ENCODE data around the gene TFB2M.
"Not testable (repeated sequence)": the region's sequence is repeated elsewhere in the genome, so short reads cannot be mapped to it uniquely, and the experiment has no call there.

The TFB2M gene

DNA sequence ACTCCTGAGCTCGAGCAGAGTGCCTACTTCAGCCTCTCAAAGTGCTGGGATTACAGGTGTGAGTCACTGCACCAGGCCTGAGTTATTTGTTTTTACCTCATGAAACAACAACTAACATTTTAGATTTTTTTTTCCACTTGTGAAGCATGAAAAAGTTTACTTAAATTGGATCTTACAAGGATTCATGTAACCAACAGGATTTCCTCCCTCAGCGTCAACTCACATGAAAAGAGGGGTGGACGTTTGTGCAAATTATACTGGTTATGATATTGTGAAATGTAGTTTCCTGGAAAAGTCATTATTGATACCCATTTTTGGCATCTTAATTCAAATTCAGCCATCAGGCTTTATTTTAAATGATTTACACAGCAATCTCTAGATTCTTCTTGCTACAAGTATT, 6.7 kb upstream of the TFB2M start:
- Mint-ChIP-seq H3K4me3 (peak overlapping the region; percentile 62), H3K4me1 (ENCODE audit: low read depth) (peaks cover 79% of the 10 kb centered on the region), H3K36me3 (ENCODE audit: low read depth) (peaks cover 26% of the 10 kb centered on the region), H3K9me3 (no peaks in the 10 kb centered on the region), H3K27ac (peak overlapping the region; percentile 40), H3K27me3 (no peaks in the 10 kb centered on the region)

DNA sequence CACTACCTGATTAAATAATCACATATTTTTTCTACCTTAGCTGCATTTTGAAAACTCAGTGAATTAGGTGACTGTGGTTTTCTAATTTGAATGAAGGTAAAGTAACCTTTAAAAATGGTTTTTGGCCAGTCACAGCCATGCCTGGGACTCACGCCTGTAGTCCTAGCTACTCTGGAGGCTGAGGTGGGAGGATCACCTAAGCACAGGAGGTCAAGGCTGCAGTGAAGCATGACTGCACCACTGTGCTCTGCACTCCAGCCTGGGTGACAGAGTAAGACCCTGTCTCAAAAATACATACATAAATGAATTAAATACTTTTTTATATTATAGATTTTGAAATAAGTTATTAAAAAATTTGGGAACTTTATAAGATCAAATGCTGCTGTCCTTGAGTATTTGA, 5.9 kb upstream of the TFB2M start:
- H3K4me1 Mint-ChIP-seq (ENCODE audit: low read depth): peaks cover 77% of the 10 kb centered on the region
- no peaks in the 10 kb centered on the region for H3K9me3 Mint-ChIP-seq
- peaks cover 21% of the 10 kb centered on the region for H3K36me3 Mint-ChIP-seq (ENCODE audit: low read depth)
- H3K4me3 Mint-ChIP-seq: peak overlapping the region; percentile 24
- H3K27ac Mint-ChIP-seq: peak overlapping the region; percentile 89
- H3K27me3 Mint-ChIP-seq: no peaks in the 10 kb centered on the region

DNA sequence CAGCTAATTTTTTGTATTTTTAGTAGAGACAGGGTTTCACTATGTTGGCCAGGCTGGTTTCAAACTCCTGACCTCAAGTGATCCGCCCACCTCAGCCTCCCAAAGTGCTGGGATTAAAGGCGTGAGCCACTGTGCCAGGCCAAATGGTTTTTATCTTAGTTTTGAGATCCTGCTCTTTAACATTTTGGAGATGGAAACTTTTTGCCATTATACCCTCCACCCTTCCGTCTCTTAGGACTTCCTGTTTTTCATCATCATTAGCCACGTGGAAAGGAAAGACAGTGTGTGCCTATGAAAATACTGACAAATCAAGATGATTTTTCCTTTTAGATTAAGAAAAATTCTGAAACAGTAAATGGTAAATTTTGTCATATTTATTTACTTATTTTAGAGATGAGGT, 5.2 kb upstream of the TFB2M start:
- Mint-ChIP-seq H3K27ac (peak overlapping the region; percentile 89), H3K4me3 (peak overlapping the region; percentile 24), H3K4me1 (ENCODE audit: low read depth) (peaks cover 70% of the 10 kb centered on the region), H3K36me3 (ENCODE audit: low read depth) (peaks cover 19% of the 10 kb centered on the region)
- not testable (repeated sequence) for H3K9me3 Mint-ChIP-seq, H3K27me3 Mint-ChIP-seq

DNA sequence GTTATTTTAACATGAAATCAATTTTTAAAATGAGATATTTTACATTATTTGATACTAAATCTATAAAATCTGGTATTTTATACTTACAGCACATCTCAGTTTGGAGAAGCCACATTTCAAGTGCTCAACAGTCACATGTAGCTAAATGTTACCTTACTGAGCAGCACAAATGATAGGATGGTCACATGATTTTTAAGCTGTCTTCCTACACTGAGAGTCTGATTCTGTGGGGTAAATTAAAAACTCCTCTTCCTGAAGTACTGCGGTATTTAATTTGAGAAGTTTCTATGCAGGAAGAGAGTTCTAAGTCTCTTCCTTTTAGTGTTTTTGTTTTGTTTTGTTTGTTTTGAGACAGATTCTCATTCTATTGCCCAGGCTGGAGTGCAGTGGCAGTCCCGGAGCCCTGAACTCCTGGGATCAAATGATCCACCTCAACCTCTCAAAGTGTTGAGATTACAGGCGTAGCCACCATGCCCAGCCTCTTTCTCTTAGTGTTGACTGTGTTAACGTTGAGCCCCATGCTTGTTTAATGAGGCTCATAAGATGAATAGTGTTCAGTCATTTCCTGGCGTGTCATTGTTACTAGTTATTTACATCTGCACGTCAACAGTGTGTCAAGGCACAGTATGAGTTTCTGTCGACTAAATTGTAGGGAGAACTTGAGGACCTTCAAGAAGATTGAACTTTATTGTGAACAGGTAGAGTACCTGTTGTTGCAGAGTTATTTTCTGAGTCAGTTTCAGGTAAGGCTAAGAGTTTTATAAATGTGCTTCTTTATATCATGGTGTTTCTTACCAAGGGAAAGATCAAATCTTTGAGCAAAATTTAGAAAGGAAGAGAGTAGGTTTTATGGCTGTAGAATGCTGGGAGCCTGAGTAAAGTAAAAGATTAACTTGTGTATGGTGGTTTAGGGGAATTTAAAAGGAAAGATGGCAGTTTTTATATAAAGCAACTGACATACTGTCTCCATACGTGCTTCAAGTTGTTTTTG, 3.5 kb upstream of the TFB2M start:
- H3K27ac Mint-ChIP-seq: peak overlapping the region; percentile 89
- peak overlapping the region; percentile 79 for H3K4me3 Mint-ChIP-seq
- peaks cover 16% of the 10 kb centered on the region for H3K36me3 Mint-ChIP-seq (ENCODE audit: low read depth)
- H3K27me3 Mint-ChIP-seq: no peaks in the 10 kb centered on the region
- peaks cover 69% of the 10 kb centered on the region for H3K4me1 Mint-ChIP-seq (ENCODE audit: low read depth)
- no peaks in the 10 kb centered on the region for H3K9me3 Mint-ChIP-seq

DNA sequence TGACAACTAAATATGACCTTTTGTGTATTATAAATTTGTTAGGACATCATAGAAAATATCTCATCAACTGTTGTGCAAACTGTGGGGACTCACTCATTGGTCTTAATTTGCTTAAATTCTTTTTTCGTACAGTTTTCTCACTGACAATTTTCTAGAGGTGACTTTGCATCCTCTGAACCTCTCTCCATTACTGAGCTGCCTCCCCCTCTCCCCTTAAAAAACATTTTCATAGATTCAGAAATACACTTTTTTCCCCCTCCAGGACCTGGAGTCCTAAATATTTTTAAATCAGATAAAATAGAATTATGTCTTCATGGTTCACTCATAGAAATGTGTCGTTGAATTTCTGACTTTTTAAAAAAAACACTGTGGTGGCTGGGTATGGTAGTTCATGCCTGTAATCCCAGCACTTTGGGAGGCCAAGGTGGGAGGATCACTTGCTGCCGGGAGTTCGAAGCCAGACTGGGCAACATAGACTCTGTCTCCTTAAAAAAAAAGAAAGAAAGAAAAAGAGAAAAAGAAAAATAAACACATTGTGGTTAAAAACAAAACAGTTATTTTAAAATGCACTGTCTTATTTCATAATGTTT, 1.7 kb upstream of the TFB2M start:
- peak overlapping the region; percentile 99 for H3K4me3 Mint-ChIP-seq
- no peaks in the 10 kb centered on the region for H3K9me3 Mint-ChIP-seq
- H3K27me3 Mint-ChIP-seq: no peaks in the 10 kb centered on the region
- H3K27ac Mint-ChIP-seq: peak overlapping the region; percentile 97
- H3K36me3 Mint-ChIP-seq (ENCODE audit: low read depth): peaks cover 24% of the 10 kb centered on the region
- H3K4me1 Mint-ChIP-seq (ENCODE audit: low read depth): peaks cover 65% of the 10 kb centered on the region

DNA sequence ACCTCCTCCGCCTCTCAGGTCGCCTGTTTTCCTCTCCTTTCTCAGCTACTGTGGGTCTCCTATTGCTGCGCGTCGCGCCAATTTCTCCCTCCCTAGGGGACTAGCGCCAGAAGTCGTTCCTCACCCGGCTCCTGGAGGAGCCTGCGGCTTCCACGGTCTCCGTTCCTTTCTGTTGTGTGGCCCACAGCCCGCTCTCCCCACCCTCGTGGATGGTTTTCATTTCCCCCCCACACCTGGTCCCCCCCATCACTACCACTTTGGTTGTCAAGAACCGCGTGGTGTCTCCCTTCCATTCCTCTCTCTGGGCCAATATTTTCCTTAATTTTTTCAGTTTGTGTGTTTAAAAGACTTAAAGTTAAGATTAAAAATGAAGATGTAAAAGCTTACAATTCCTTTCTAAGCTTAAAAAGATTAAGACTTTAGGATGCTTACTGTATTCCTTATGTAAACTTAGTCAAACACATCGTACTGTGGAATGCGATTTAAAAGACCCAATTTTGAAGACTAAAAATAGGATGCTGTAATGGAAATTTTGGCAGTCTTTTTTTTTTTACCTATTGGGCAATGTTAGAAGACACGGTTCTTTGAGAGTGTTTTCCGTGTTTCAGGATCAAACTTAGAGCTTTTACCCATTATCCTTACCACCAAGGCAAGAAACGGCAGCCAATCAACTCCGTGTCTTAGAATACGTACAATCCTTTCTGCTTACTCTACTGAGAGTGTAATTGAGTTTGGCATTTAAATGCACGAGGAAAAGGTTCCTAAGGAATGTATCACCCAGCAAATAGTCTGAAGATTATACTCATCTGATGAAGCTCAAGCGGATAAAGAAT, 968 bp upstream of the TFB2M start:
- no peaks in the 10 kb centered on the region for H3K27me3 Mint-ChIP-seq
- H3K27ac Mint-ChIP-seq: peak overlapping the region; percentile 97
- peaks cover 59% of the 10 kb centered on the region for H3K4me1 Mint-ChIP-seq (ENCODE audit: low read depth)
- peak overlapping the region; percentile 99 for H3K4me3 Mint-ChIP-seq
- H3K36me3 Mint-ChIP-seq (ENCODE audit: low read depth): peaks cover 24% of the 10 kb centered on the region
- H3K9me3 Mint-ChIP-seq: no peaks in the 10 kb centered on the region

DNA sequence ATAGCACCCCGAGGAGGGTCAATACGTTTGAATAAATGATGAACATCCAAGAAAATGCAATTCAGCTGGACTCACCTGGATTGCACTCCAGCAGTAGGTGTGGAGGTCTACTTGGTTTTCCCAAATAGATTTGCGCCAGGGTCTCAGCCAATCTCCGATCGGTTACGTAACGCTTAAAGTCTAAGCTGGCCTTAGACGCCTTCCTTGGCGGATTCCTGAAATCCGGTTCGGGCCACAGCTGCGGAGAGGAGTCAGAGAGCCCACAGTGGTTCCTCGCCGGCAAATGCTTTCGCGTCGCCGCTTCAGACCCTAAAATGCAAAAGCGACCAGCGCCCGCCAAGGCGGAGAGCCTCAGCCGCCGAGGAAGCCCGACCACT, 322 bp downstream of the TFB2M start:
- Mint-ChIP-seq H3K36me3 (ENCODE audit: low read depth) (peaks cover 24% of the 10 kb centered on the region), H3K4me1 (ENCODE audit: low read depth) (peaks cover 46% of the 10 kb centered on the region), H3K4me3 (peak overlapping the region; percentile 99), H3K27me3 (no peaks in the 10 kb centered on the region), H3K27ac (peak overlapping the region; percentile 87), H3K9me3 (no peaks in the 10 kb centered on the region)

DNA sequence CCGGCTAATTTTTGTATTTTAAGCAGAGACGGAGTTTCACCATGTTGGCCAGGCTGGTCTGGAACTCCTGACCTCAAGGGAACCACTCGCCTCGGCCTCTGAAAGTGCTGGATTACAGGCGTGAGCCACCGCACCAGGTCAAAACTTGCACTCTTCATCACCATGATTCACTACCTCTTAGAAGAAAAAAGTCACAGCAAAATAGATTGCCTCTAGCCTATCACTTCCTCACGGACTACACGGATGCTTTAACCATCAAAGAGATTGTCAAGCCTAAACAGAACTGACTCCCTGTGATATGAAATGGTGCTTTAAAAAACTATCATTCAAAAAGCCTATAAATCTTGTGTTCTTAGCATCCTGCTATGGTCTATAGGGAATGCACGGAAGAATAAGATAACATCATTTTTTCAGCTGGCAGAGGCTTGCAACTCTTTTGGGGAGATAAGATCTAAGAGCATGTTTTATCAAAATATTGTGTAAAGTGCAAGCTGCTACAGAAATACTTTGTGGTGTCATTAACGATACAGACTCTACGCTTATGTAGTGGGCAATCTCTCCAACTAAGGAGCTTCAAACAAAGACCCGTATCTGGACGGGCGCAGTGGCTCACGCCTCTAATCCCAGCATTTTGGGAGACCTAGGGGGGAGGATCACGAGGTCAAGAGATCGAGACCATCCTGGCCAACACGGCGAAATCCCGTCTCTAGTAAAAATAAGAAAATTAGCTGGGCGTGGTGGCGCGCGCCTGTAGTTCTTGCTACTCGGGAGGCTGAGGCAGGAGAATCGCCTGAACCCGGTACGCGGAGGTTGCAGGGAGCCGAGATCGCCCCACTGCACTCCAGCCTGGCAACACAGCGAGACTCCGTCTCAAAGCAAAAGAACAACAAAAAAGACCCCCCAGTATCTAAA, 966 bp downstream of the TFB2M start:
- H3K4me1 Mint-ChIP-seq (ENCODE audit: low read depth): peaks cover 40% of the 10 kb centered on the region
- peak overlapping the region; percentile 99 for H3K4me3 Mint-ChIP-seq
- H3K27me3 Mint-ChIP-seq: no peaks in the 10 kb centered on the region
- no peaks in the 10 kb centered on the region for H3K9me3 Mint-ChIP-seq
- H3K27ac Mint-ChIP-seq: peak overlapping the region; percentile 87
- peaks cover 26% of the 10 kb centered on the region for H3K36me3 Mint-ChIP-seq (ENCODE audit: low read depth)

DNA sequence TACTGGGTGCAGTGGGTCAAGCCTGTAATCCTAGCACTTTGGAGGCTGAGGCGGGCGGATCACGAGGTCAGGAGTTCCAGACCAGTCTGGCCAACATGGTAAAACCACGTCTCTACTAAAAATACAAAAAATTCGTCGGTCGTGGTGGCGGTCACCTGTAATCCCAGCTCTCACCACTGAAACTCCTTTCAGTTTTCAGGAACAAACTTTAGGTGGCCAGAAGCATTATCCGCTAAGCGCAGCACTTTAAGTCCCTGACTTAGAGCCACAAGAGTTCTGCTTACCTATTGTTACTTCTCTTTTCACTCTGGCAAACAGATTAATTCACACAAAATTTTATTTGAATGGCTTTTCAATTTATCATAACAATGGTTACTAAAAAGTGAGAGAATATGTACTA, 5.2 kb downstream of the TFB2M start:
- peaks cover 50% of the 10 kb centered on the region for H3K36me3 Mint-ChIP-seq (ENCODE audit: low read depth)
- H3K9me3 Mint-ChIP-seq, H3K27me3 Mint-ChIP-seq, H3K27ac Mint-ChIP-seq, H3K4me3 Mint-ChIP-seq: not testable (repeated sequence)
- peaks cover 17% of the 10 kb centered on the region for H3K4me1 Mint-ChIP-seq (ENCODE audit: low read depth)

DNA sequence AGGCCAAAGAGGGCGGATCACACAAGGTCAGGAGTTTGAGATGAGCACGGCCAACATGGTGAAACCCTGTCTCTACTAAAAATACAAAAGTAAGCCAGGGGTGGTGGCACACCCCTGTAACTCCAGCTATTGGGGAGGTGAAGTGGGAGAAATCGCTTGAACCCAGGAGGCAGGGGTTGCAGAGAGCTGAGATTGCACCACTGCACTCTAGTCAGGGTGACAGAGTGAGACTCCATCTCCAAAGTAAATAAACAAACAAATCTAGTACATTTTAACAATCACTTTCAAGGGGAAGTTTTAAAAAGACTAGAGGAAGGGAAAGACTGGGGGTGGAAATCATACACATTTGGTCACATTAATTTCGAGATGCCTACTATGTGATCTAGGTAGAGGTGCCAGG, 6.8 kb downstream of the TFB2M start:
- Mint-ChIP-seq H3K4me1 (ENCODE audit: low read depth) (peaks cover 6% of the 10 kb centered on the region), H3K4me3 (no peak overlapping the region), H3K27ac (no peak overlapping the region), H3K27me3 (no peaks in the 10 kb centered on the region), H3K36me3 (ENCODE audit: low read depth) (peaks cover 53% of the 10 kb centered on the region), H3K9me3 (no peaks in the 10 kb centered on the region)

DNA sequence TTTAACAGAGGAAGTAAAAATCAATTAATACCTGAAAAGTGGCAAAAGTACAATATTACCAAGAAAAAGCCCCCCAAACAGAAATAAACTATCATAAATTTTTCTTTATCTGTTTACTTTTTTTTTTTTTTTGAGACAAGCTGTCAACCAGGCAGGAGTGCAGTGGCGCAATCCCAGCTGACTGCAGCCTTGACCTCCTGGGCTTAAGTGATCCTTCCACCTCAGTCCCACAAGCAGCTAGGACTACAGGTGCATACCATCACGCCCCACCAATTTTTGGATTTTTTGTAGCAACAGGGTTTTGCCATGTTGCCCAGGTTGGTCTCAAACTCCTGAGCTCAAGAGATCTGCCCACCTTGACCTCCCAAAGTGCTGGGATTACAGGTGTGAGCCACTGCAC, 8.0 kb downstream of the TFB2M start:
- Mint-ChIP-seq H3K4me3 (no peak overlapping the region), H3K27ac (no peak overlapping the region), H3K9me3 (no peaks in the 10 kb centered on the region), H3K36me3 (ENCODE audit: low read depth) (peaks cover 53% of the 10 kb centered on the region), H3K4me1 (ENCODE audit: low read depth) (no peaks in the 10 kb centered on the region), H3K27me3 (no peaks in the 10 kb centered on the region)

DNA sequence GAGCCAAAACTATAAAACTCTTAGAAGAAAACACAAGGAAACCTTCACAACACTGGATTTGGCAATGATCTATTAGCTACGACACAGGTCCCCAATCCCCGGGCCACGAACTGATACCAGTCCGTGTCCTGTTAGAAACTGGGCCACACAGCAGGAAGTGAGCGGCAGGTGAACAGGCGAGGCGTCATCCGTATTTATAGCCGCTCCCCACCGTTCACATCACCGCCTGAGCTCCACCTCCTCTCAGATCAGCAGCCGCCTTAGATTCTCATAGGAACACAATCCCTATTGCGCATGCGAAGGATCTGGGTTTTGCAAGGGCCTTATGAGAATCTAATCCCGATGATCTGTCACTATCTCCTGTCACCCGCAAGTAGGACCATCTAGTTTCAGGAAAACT, 11.9 kb downstream of the TFB2M start:
- peaks cover 57% of the 10 kb centered on the region for H3K36me3 Mint-ChIP-seq (ENCODE audit: low read depth)

DNA sequence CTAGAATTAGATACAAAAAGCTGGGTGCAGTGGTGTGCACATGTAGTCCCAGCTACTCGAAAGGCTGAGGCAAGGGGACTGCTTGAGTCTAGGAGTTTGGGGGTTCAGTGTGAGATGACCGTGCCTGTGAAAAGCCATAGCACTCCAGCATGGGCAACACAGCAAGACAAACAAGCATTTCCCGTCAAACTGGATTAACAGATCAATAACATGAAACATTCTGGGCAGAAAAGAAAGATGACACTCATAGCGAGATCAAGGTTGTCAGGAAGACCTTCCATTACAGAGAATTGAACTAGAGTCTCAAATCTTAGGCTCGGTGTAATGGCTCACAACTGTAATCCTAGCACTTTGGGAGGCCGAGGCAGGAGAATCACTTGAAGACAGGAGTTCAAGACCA, 14.0 kb downstream of the TFB2M start:
- H3K27ac Mint-ChIP-seq: no peak overlapping the region
- H3K4me1 Mint-ChIP-seq (ENCODE audit: low read depth): no peaks in the 10 kb centered on the region
- no peaks in the 10 kb centered on the region for H3K27me3 Mint-ChIP-seq
- H3K36me3 Mint-ChIP-seq (ENCODE audit: low read depth): peaks cover 55% of the 10 kb centered on the region
- no peaks in the 10 kb centered on the region for H3K9me3 Mint-ChIP-seq
- H3K4me3 Mint-ChIP-seq: no peak overlapping the region

More for the DNA sequence above, 11.9 kb downstream of the TFB2M start:
- H3K27ac Mint-ChIP-seq: no peak overlapping the region
- H3K9me3 Mint-ChIP-seq: no peaks in the 10 kb centered on the region
- H3K27me3 Mint-ChIP-seq: no peaks in the 10 kb centered on the region
- H3K4me3 Mint-ChIP-seq: no peak overlapping the region
- H3K4me1 Mint-ChIP-seq (ENCODE audit: low read depth): no peaks in the 10 kb centered on the region

DNA sequence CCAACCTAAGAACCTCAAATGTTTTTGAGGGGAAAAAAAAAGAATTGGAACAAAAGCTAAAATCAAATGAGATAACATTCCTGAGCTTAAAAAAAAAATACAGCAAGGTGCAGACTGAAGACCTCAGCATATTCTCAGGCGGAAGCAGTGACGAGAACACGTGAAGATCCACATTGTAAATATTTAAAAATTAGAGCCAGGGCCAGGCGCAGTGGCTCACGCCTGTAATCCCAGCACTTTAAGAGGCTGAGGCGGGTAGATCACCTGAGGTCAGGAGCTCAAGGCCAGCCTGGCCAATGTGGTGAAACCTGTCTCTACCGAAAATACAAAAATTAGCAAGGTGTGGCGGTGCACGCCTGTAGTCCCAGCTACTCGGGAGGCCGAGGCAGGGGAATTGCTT, 15.7 kb downstream of the TFB2M start:
- Mint-ChIP-seq H3K27ac (no peak overlapping the region), H3K4me3 (no peak overlapping the region), H3K9me3 (no peaks in the 10 kb centered on the region), H3K4me1 (ENCODE audit: low read depth) (no peaks in the 10 kb centered on the region), H3K36me3 (ENCODE audit: low read depth) (peaks cover 51% of the 10 kb centered on the region), H3K27me3 (no peaks in the 10 kb centered on the region)

All from stimulated activated naive CD8-positive, alpha-beta T cell treated with anti-CD3 and anti-CD28 coated beads, Interleukin-15, Interleukin-2, amounts not matched to agents 100 ng/mL and 50 ng/mL, for 24 hours (primary cell).